Stimulated activated CD8-positive, alpha-beta memory T cell treated with anti-CD3 and anti-CD28 coated beads, Interleukin-2, amount 100 ng/mL, for 48 hours (primary cell): ENCODE results near the gene INPP4A.

Source experiments
- DNase-seq, 2 donors: peaks; one replicate each; pipeline ENCODE4 v3.0.0-alpha.2; 2020; ENCODE audit warnings: low read depth in 2 of 2

INPP4A gene

DNA sequence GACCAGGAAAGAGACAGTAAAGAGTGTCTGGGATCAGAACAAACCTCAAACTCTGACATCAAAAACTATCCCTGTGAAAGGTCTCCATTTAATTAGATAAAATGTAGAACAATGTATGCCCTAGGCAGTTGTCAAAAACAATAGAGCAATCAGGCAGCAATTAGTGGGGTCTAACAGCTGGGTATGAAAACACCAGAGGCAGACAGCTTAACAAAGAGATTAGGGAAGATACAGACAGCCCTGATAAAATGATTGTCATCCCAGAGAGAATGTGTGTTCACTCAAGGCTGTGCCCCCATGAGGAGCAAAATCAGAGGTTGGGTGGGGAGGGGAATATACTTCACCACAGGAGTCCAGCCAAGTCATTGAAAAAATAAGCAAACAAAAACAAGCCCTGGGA lies 50.0 kb downstream of the INPP4A start:
- no peak for DNase-seq

- no peak for DNase-seq
These were observed 52.3 kb downstream of the INPP4A start for GRCh38 chr2:98496750-98497493.

DNA sequence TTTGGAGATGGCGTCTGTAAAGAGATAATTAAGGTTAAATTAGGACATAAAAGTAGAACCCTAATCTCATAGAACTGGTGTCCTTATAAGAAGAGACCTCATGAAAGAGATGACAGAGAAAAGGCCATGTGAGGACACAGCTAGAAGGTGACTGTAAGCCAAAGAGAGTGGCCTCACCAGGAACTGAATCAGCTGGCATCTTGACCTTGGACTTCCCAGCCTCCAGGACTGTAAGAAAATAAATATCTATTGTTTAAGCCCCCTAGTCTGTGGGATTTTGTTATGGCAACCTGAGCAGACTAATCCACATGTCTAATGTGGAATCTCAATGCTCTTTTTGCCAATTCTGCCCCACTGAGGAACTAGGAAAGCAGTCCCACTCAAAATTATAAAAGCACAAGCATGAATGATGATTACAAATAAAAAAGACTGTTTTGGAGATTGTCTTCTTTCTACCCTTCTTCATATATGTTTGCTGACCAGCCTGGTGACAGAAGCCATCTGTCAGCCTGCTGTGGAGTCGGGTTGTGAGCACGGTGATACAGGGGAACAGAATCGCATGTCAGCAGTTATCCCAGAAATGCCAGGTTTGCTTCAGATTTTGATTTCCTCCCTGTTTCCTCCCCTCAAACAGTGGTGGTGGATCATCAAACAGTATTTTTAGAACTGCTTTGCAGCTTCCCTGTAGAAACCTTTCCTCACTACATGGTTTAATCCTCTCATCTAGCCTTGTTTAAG lies 54.2 kb downstream of the INPP4A start:
- DNase-seq: no peak

DNA sequence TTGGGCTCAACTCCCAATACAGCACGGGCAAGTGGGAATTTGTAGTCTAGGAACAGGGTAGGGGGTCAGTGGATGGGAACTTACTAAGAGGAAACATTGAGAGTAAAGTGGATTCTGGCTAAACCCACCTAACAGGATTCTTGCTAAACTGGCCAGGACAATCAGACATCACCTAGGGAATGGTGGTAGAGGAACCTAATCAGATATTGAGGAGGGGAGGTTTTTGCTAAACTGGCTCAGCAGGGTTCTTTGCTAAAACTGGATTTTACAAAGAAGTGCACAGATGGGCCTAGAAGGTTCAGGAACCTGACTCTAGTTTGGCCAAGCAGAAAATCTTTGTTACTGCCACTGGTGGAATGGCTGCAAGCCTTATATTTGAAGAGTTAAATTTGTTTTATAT lies 55.9 kb downstream of the INPP4A start:
- no peak for DNase-seq

DNA sequence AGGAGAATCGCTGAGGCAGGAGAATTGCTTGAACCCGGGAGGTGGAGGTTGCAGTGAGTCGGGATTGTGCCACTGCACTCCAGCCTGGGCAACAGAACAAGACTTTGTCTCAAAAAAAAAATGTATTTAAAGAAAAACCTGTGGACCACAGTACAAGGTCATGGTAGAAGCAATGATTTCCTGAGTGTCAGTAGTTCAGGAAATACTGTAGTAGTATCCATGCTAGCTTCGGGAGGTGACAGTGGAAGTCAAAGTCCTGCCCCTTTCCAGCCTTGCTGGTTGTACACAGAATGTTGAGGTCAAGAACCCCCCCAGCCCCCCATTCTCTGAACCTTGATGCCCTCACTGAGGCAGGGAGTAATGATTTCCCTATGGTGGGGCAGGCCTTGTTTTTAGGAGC lies 56.6 kb downstream of the INPP4A start:
- DNase-seq: no peak

- no peak for DNase-seq
These were observed 57.2 kb downstream of the INPP4A start for GRCh38 chr2:98501876-98502275.

DNA sequence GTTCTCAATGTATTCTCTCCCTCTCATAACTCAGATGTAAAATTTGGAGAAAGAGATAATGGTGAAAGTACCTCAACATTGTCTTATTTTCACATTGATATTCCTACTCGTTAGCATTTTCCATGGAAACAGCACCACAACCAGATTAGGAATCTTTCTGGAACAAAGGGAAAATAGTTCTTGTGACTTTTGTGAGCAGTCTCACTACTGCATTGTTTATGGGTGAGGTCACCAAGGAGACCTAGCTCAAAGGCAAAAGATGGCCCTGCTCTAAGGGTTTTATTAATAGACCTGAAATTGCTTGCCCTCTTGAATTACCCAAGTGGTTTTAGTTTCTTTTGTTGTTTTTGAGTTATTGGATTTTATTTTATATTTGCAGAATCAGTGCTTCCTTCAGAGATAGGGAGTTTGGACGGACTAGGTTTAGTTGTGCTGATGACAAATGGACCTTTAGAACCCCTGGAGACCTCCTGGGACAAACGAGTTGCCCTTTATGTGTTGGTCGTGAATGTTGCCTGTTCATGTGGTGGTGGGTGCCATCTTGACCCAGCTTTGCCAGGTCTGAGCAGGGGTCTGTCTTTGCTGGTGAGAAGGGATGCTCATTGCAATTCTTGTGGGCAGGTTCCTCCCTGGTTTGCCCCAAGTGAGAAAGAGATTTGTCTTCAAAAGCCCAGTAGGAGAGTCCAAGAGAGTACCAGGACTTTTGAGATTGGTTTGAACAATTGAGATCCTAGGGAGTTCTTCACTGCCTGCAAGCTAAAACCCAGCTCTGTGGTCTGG lies 58.1 kb downstream of the INPP4A start:
- no peak for DNase-seq

DNA sequence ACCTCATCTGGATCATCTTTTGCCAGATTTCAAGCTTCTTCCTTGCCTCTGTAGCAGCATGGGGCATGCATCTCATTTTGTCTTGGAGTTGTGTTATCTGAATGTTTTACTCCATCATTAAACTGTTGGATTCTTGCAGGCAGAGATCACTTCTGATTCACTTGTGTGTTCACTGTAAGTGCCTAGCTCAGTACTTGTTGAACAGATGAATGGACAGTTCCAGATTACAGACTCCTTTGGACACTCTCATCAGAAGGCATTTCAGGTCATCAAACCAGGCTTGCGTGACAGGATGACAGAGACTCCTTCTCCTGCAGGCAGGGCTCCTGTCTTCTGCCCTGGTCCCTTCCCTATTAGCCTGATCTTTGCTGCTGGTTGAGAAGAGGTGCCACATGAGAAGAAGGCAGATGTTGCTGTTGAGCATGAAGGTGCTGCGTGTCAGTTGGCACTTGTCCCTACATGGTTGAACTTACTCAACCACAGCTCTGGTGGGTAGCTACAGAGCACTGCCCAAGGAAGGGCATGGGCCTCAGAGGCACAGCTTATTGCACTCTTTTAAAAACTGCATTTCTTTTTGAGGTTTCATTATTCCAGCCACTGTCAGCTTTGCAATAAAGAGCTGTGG lies 58.9 kb downstream of the INPP4A start:
- DNase-seq: no peak

DNA sequence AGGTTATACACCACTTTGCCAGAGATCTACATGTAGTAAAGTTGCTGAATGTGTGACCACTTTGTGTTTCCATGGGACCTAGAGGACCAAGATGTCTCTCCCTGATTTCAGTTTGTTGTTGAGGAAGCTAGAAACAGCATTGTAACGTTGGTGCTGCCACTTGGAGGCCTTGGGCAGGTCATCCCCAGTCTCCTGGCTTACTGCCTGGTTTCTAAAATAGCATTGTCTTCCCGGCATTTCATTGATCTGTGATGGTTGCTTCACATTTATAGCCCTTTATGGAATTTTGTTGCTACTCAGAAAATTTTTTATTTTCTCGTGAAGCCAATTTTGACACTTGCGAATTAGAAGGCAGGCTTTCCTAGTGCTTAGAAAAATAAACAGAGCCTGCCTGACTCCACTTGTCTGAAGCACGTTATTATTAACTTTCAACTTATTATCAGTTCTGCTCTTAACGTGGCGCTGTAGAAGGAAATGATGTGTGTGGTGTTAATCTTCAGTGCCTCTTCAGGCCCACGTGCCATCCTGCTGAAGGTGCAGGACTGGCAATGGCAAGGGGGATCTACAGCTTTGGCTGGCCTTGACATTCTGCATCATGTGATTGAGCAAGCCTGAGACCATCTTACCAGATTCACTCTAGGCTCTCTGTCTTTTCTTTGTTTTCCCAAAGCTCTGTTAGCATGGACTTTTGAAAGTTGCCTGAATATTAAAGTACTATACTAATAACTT lies 59.9 kb downstream of the INPP4A start:
- DNase-seq: no peak

- DNase-seq: no peak
These were observed 60.7 kb downstream of the INPP4A start for GRCh38 chr2:98505311-98505808.

GRCh38 chr2:98505971-98506664 lies 61.5 kb downstream of the INPP4A start:
- DNase-seq: no peak

DNA sequence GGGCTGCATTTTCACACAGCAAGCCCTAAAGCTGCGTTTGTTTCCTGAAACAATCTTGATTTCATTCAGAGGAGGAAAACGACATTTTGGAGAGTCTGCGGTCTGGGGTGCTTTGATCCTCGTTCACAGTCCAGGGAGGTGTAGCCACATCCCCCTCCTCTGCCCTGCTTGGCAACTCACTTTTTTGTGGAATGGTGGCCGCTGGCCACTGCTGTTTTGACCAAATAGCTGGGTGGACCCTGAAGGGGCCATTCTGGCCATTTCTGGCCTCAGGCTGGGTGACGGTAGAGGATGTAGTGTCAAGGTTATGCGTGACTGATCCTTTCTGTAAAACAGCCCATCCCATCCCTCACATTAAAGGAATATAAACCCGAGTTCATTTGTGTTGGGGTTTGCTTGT lies 62.2 kb downstream of the INPP4A start:
- DNase-seq: no peak

- DNase-seq: no peak
These were observed 62.8 kb downstream of the INPP4A start for GRCh38 chr2:98507461-98507860.

DNA sequence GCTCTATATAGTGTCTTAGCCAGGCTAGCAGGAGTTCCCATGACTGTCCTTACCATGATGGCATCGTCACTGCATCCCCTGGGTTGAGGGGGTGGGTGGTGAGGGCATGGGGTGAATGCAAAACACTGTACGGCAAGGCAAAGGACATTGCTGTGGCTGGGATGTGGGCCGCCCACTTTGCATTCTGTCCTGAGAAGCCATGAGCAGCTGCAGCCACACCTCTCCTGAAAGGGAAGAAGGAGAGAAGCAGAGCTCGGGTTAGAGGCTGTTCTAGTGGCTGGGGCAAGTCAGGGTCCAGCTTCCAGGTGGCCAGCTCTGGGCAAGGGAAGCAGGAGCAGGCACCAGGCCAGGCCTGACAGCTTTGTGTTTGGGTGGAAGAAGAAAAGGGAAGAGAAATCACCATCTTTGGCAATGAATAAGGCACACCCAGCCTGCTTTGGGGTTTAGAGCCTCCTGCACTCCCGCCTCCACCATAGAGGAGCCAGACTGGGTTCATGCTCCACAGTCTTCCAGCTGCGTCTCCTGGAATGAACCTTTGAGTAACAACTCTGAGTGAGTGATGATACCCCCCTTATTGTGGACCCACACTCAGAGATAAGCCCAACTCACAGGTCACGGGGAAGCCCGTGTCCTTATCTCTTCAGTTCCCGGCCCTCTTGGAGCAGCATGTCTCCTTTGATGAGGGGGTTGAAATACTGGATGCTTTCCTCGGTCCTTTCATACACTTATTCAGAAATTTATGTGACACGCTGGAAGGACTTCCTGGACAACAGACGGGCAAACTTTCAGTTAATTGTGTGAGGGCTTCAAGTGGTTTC lies 63.4 kb downstream of the INPP4A start:
- no peak for DNase-seq

DNA sequence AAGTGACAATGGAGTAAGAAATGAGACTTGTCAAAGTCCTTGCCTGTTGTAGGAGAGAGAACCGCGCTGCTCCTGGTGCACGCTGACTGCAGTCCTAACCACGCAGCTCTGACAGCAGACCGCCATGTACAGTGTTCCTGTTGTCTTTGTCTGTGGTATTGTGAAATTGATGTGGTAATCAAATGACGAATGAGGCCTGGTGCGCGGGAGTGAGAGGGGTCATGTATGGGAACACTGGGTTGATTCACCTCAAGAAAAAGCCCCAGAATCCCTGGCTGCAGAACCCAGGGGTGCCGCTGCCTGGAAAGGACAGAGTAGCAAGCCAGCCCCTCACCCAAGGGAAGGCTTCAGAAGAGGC lies 64.0 kb downstream of the INPP4A start:
- DNase-seq: peak; percentile 21 to 65

GRCh38 chr2:98509542-98510321 lies 65.1 kb downstream of the INPP4A start:
- no peak for DNase-seq

GRCh38 chr2:98510322-98510662 lies 65.6 kb downstream of the INPP4A start:
- no peak for DNase-seq

- no peak for DNase-seq
These were observed 67.3 kb downstream of the INPP4A start for GRCh38 chr2:98511981-98512380.

- DNase-seq: no peak
These were observed 68.0 kb downstream of the INPP4A start for GRCh38 chr2:98512699-98513098.
